ENCODE results near the gene ENKUR. TPM values are rescaled to one million over a fixed set of nuclear protein-coding genes. Genes with fewer than 3 reads are reported as not detected.
"Not testable (repeated sequence)": the region's sequence is repeated elsewhere in the genome, so short reads cannot be mapped to it uniquely, and the experiment has no call there.

The ENKUR gene
- total RNA-seq, 1 experiment from 2014 or later = 0.66 TPM

DNA sequence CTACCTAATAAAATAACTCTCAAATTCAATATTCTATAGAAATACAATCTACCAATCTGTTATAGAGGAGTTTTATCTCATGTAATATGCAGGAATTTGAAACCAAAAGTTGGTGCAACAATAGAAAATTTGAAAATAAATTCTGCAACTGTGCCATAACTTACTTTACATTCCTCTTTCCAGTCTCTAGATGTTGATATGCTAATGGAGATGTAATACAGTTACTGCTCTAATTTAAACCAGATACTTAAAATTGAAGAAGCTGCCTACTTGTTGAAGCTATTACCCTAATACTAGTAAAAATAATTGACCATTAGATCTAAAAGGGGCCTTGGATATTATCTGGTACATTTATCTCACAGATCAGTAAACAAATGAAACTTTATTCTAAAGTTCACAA is 1.4 kb downstream of the ENKUR start:
- Mint-ChIP-seq H3K4me1 (ENCODE audit: low read depth, unreplicated experiment) (peaks cover 16% of the 10 kb centered on the region), H3K4me3 (ENCODE audit: low read depth, unreplicated experiment) (no peak overlapping the region), H3K27ac (ENCODE audit: unreplicated experiment) (no peak overlapping the region), H3K9me3 (ENCODE audit: low read depth, unreplicated experiment) (no peaks in the 10 kb centered on the region), H3K36me3 (ENCODE audit: insufficient read depth, unreplicated experiment) (peaks cover 29% of the 10 kb centered on the region), H3K27me3 (ENCODE audit: unreplicated experiment) (no peaks in the 10 kb centered on the region)
- BruUV-seq (replicated peaks) = no TSS peak
- intact Hi-C loops (cut with micrococcal nuclease; ENCODE audit: unreplicated experiment) = no loop called here
- TF ChIP-seq CTCF (IDR thresholded peaks at IDR 0.05; ENCODE audit: unreplicated experiment) = no peak
- CTCF ChIA-PET = interaction anchor here (0.6 kb wide), 1 partner anchor 1270 kb away, joined by 3 read pairs; no protein-coding TSS in a partner anchor
- no peak for DNase-seq

- H3K4me3 Mint-ChIP-seq (ENCODE audit: low read depth, unreplicated experiment); intact Hi-C loops (cut with micrococcal nuclease; ENCODE audit: unreplicated experiment); BruUV-seq (replicated peaks); H3K27ac Mint-ChIP-seq (ENCODE audit: unreplicated experiment); H3K9me3 Mint-ChIP-seq (ENCODE audit: low read depth, unreplicated experiment); DNase-seq; CTCF ChIA-PET; H3K4me1 Mint-ChIP-seq (ENCODE audit: low read depth, unreplicated experiment); H3K27me3 Mint-ChIP-seq (ENCODE audit: unreplicated experiment): not testable (repeated sequence)
- H3K36me3 Mint-ChIP-seq (ENCODE audit: insufficient read depth, unreplicated experiment) = peaks cover 16% of the 10 kb centered on the region
These were observed 4.4 kb downstream of the ENKUR start for GRCh38 chr10:25011591-25011990.

DNA sequence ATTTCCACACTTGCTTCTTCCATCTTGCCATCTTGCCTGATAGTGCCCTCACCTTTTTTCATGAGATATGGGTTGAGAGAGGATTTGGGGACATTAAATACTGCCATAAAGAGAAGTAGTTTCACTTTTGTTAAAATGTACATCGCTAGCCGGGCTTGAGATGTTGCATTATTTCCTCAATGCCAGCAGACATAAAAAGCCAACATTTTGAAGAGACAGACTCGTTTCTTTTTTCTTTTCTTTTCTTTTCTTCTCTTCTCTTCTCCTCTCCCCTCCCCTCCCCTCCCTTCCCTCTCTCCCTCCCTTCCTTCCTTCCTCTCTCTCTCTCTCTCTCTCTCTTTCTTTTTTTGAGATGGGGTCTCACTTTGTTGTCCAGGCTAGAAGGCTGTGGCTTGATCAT is 17.9 kb downstream of the ENKUR start:
- Mint-ChIP-seq H3K4me1 (ENCODE audit: low read depth, unreplicated experiment) (no peaks in the 10 kb centered on the region), H3K36me3 (ENCODE audit: insufficient read depth, unreplicated experiment) (no peaks in the 10 kb centered on the region)
- no TSS peak for BruUV-seq (replicated peaks)

GRCh38 chr10:24995072-24995471 is 20.9 kb downstream of the ENKUR start:
- Mint-ChIP-seq H3K27ac (ENCODE audit: unreplicated experiment) (no peak overlapping the region), H3K4me3 (ENCODE audit: low read depth, unreplicated experiment) (no peak overlapping the region), H3K9me3 (ENCODE audit: low read depth, unreplicated experiment) (no peaks in the 10 kb centered on the region), H3K36me3 (ENCODE audit: insufficient read depth, unreplicated experiment) (no peaks in the 10 kb centered on the region), H3K27me3 (ENCODE audit: unreplicated experiment) (no peaks in the 10 kb centered on the region), H3K4me1 (ENCODE audit: low read depth, unreplicated experiment) (no peaks in the 10 kb centered on the region)
- TF ChIP-seq CTCF (IDR thresholded peaks at IDR 0.05; ENCODE audit: unreplicated experiment) = no peak
- intact Hi-C loops (cut with micrococcal nuclease; ENCODE audit: unreplicated experiment) = no loop called here
- BruUV-seq (replicated peaks) = no TSS peak
- no peak for DNase-seq
- CTCF ChIA-PET = no interaction called here

More for the DNA sequence above, 17.9 kb downstream of the ENKUR start:
- no peak overlapping the region for H3K4me3 Mint-ChIP-seq (ENCODE audit: low read depth, unreplicated experiment)
- TF ChIP-seq CTCF (IDR thresholded peaks at IDR 0.05; ENCODE audit: unreplicated experiment) = no peak
- intact Hi-C loops (cut with micrococcal nuclease; ENCODE audit: unreplicated experiment) = no loop called here
- H3K27ac Mint-ChIP-seq (ENCODE audit: unreplicated experiment) = no peak overlapping the region
- CTCF ChIA-PET = interaction anchor here (0.7 kb wide), 1 partner anchor 380 kb away, joined by 4 read pairs; no protein-coding TSS in a partner anchor
- peaks cover 4% of the 10 kb centered on the region for H3K9me3 Mint-ChIP-seq (ENCODE audit: low read depth, unreplicated experiment)
- no peaks in the 10 kb centered on the region for H3K27me3 Mint-ChIP-seq (ENCODE audit: unreplicated experiment)
- no peak for DNase-seq

DNA sequence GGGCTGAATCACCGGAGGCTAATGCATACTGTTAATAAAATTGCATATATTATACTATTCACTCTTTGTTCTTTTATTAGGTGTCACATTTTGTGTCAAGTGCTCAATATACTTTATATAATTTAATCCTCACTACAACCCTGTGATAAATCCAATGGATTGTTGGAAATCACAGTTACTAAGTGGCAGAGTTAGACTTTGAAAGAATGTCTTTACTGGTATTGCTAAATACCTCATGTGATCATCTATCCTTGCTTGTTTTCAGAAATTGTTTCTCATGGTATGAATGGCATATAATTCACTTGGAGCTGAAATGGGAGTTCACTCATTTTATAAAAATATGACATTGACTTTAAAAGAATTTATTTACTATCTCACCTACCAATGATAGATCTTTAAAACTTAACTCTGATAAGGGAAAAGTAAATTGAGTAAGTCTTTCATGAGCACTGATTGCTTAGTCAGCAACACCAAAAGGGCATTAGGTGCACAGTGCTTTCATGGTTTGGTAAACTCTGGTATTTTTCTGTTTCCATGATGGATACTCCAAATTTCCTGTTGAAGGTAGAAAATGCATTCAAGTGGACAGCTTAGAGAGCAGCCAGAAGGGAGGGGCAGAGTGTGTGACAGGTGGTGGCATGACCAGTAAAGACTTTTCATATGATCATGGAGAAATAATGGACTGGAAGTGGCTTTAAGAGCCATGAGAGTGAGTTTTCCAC is 22.6 kb downstream of the ENKUR start:
- CTCF ChIA-PET = no interaction called here
- Mint-ChIP-seq H3K36me3 (ENCODE audit: insufficient read depth, unreplicated experiment) (no peaks in the 10 kb centered on the region), H3K4me1 (ENCODE audit: low read depth, unreplicated experiment) (no peaks in the 10 kb centered on the region), H3K27ac (ENCODE audit: unreplicated experiment) (no peak overlapping the region), H3K27me3 (ENCODE audit: unreplicated experiment) (no peaks in the 10 kb centered on the region), H3K9me3 (ENCODE audit: low read depth, unreplicated experiment) (no peaks in the 10 kb centered on the region), H3K4me3 (ENCODE audit: low read depth, unreplicated experiment) (no peak overlapping the region)
- DNase-seq = no peak
- no peak for TF ChIP-seq CTCF (IDR thresholded peaks at IDR 0.05; ENCODE audit: unreplicated experiment)
- no TSS peak for BruUV-seq (replicated peaks)
- intact Hi-C loops (cut with micrococcal nuclease; ENCODE audit: unreplicated experiment) = loop anchor here (5.0 kb wide), 1 partner anchor 271 kb away; the partner anchor contains the start of gene ARHGAP21
